Stomach smooth muscle (tissue), 2 donors: ENCODE data around the gene MYRF.
A peak's percentile ranks its signal among the peaks of the same experiment; 100 is the strongest.

Experiments
- H3K27ac ChIP-seq: one replicate; pipeline ENCODE4 v1.7.0; 2013; ENCODE audit warnings: mild to moderate bottlenecking, low read length, inconsistent platforms
- H3K27me3 ChIP-seq, 2 donors: one replicate each; pipeline ENCODE4 v1.7.0; 2013; ENCODE audit warnings: low read length in 2 of 2; ENCODE audit not compliant: insufficient read depth in 2 of 2, control insufficient read depth in 1 of 2
- H3K36me3 ChIP-seq, 2 donors: one replicate each; pipeline ENCODE4 v1.7.0; 2013; ENCODE audit warnings: low read length in 2 of 2; ENCODE audit not compliant: control insufficient read depth in 2 of 2, insufficient read depth in 2 of 2
- H3K4me1 ChIP-seq: one replicate; pipeline ENCODE4 v1.7.0; 2013; ENCODE audit warnings: low read length; ENCODE audit not compliant: control insufficient read depth, insufficient read depth
- H3K4me3 ChIP-seq, 2 donors: one replicate each; pipeline ENCODE4 v1.7.0; 2013; ENCODE audit warnings: low read length in 2 of 2
- H3K9ac ChIP-seq, 2 donors: one replicate each; pipeline ENCODE4 v1.7.0; 2013; ENCODE audit warnings: low read length in 2 of 2, mild to moderate bottlenecking in 1 of 2
- H3K9me3 ChIP-seq, 2 donors: one replicate each; pipeline ENCODE4 v1.7.0; 2013; ENCODE audit warnings: low read length in 2 of 2; ENCODE audit not compliant: control insufficient read depth in 2 of 2
- donor health status: healthy.
- donor health status: Pancreatic carcinoma.

MYRF gene

DNA sequence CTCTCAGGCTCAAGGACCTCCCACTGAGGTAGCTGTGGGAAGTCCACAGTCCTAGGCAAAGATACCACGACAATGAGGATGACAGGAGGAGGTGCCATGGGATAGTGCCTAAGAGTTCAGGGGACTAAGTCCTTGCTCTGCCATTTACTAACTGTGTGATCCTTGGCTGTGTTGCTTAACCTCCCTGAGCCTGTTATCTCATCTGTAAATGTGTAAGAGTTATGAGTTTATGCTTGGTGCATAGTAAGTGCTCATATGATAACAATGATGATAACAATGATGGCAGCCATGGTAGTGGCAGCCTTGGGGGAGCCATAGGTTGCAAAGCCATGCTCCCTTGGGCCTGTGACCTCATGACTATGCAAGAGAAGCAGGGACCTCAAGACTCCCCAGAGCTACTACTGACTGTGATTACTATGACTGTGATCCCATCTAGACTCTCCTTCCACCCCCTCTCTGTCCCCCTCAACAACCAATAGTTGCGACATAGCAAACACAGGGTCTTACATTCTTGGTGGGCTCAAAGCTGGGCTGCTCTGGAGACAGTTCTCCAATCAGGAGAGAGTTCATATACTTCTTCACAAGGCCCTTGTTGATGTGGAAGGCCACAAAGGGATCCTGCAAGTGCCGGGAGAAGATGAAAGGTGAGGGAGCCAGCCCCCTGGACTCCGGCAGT lies 60.4 kb downstream of the MYRF start:
- peaks cover 19% of the 10 kb centered on the region for H3K4me1 ChIP-seq
- H3K9ac ChIP-seq: no peak overlapping the region
- no peak overlapping the region for H3K4me3 ChIP-seq
- H3K27ac ChIP-seq: no peak overlapping the region
- H3K36me3 ChIP-seq: peaks cover 19 to 29% of the 10 kb centered on the region in 2 donors
- no peaks in the 10 kb centered on the region for H3K9me3 ChIP-seq
- no peaks in the 10 kb centered on the region for H3K27me3 ChIP-seq

DNA sequence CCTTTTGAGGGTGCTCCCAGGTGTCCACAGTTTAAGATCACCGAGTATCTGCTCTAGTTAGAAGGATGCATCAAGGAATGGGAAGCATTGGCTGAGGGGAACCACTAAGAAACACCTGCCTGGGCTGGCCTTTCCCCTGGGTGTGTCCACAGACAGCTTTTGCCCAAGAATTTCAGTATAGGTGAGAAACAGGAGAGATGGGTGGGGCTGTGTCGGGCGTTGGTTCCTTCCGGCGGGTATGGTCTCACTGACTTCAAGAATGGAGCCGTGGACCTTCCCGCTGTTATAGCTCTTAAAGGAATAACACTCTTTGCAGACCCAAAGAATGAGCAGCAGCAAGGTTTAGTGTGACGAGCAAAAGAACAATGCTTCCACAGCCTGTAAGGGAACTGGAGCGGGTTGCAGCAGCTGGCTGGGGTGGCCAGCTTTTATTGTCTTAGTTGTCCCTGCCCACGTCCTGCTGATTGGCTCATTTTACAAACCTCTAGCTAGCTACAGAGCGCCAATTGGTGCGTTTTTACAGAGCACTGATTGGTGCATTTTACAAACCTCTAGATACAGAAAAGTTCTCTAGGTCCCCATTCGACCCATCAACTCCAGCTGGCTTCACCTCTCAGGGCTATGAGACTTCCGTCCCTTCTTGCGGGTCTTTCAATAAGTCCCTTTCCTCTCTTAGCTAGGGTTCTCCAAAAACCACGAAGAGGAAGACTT lies 62.0 kb downstream of the MYRF start:
- no peaks in the 10 kb centered on the region for H3K9me3 ChIP-seq
- H3K4me3 ChIP-seq: peak overlapping the region; percentile 93
- H3K4me1 ChIP-seq: peaks cover 19% of the 10 kb centered on the region
- peaks cover 19 to 23% of the 10 kb centered on the region in 2 donors for H3K36me3 ChIP-seq
- no peaks in the 10 kb centered on the region for H3K27me3 ChIP-seq
- H3K27ac ChIP-seq: peak overlapping the region; percentile 85
- H3K9ac ChIP-seq: peak overlapping the region; percentile 86 to 88

GRCh38 chr11:61814958-61815789 lies 62.7 kb downstream of the MYRF start:
- Histone ChIP-seq H3K27ac (peak overlapping the region; percentile 85), H3K27me3 (no peaks in the 10 kb centered on the region), H3K36me3 (peaks cover 17% of the 10 kb centered on the region in 2 donors), H3K9me3 (no peaks in the 10 kb centered on the region), H3K4me1 (peaks cover 19% of the 10 kb centered on the region), H3K9ac (peak overlapping the region; percentile 86 to 88), H3K4me3 (peak overlapping the region; percentile 93)

DNA sequence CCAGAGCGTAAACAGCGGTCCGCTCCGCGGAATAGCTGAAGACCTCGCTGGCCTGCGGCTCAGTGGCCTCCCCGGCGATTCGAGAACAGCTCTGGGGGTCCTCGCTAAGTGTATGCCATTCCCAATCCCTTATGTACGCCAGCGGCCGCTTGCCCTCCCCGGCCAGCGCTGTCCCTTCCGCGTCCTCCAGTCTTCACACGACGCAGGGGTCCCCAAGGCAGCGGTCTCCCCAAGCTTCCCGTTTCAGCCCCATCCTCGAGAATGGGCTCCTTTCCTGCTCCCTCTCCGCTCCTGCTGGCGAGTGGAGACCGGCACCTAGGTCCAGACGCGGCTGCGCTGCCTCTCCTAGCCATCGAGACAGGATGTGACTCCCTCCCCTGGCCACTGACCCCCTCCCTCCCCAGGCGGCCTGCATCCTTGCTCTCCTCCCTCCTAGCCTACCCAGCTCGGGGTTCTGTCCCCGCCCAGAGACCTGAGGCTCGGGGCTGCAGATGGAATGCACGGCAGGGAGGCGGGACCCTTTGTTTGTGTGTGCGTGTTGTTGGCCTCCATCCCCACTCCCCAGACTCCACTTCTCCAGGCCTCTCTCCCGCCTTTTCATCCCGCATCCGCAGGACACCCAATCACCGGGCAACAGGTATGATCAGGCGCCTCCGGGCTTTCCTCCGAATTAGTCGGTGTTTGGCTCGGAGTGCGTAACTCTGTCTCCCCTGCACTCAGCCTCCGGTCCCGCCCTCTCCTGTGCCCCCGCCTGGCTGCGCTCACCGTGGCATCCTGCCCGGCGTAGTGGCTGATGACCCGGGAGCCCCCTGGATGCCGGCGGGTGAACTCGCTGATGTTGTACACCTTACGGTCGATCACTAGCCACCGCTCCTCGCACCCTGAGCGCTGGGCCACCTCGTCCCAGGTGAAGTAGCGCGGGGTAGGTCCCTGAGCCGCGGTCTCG lies 63.6 kb downstream of the MYRF start:
- H3K4me1 ChIP-seq: peaks cover 19% of the 10 kb centered on the region
- no peaks in the 10 kb centered on the region for H3K9me3 ChIP-seq
- peak overlapping the region; percentile 85 for H3K27ac ChIP-seq
- H3K9ac ChIP-seq: peak overlapping the region; percentile 86 to 88
- no peaks in the 10 kb centered on the region for H3K27me3 ChIP-seq
- H3K36me3 ChIP-seq: peaks cover 8 to 10% of the 10 kb centered on the region in 2 donors
- peak overlapping the region; percentile 93 for H3K4me3 ChIP-seq

DNA sequence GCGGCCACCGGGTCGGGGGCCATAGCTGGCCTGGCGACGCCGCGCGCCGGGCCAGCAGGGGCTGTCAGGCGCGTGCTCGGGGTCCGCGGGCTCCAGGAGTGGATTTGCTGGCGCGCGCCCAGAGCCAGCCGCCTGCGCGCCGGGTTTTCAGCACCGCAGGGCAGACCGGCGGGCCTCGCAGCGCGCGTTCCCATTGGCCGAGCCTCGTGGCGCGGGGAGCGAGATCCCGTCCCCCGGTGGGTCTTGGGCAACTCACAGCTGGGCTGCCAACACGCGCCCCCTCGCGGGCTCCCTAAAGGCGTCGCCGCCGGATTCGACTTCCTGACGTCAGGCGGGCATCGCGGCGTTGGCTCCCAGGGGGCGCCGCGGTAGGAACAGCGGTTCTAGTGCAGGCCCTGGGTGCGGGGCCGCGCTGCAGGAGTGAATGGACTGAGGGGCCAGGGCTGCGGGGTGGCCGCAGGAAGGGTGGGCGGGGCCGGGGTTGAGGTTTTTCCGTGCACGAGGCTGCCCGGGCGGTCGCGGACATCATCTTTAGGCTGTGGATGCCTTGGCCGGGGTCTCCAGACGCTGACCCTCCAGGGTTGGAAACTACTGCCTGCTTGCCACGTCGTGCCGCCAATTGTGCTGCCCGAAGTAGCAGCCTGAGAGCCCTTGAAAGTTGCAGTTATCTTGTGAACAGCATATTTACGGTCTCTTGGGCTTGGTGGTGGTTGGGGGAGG lies 64.5 kb downstream of the MYRF start, which contains the start of gene FADS1:
TSS of gene FADS1 (minus strand) at position 268 of the 720 bp plus-strand sequence. CDS start at position 194, 74 bp downstream.
- Histone ChIP-seq H3K27ac (peak within 1 kb of the TSS; percentile 85), H3K9ac (peak within 1 kb of the TSS; percentile 86 to 88), H3K27me3 (no peaks in the 10 kb centered on the region), H3K4me3 (peak within 1 kb of the TSS; percentile 93), H3K36me3 (peaks cover 6 to 8% of the 10 kb centered on the region in 2 donors), H3K4me1 (peaks cover 19% of the 10 kb centered on the region), H3K9me3 (no peaks in the 10 kb centered on the region)

- Histone ChIP-seq H3K9me3 (no peaks in the 10 kb centered on the region), H3K4me1 (peaks cover 19% of the 10 kb centered on the region), H3K27me3 (no peaks in the 10 kb centered on the region), H3K9ac (peak overlapping the region; percentile 58 to 59), H3K27ac (peak overlapping the region; percentile 62), H3K36me3 (peaks cover 0 to under 1% of the 10 kb centered on the region in 2 donors), H3K4me3 (peak overlapping the region; percentile 46 to 93)
Observed at GRCh38 chr11:61817471-61818202, 65.2 kb downstream of the MYRF start.

- Histone ChIP-seq H3K9ac (no peak overlapping the region), H3K36me3 (no peaks in the 10 kb centered on the region), H3K4me3 (no peak overlapping the region), H3K27me3 (no peaks in the 10 kb centered on the region), H3K9me3 (no peaks in the 10 kb centered on the region), H3K4me1 (peaks cover 15% of the 10 kb centered on the region), H3K27ac (no peak overlapping the region)
Observed at GRCh38 chr11:61820174-61820573, 67.7 kb downstream of the MYRF start.

- H3K27me3 ChIP-seq: peaks cover 13 to 17% of the 10 kb centered on the region in 2 donors
- no peaks in the 10 kb centered on the region for H3K36me3 ChIP-seq
- peak overlapping the region; percentile 9 to 78 for H3K4me3 ChIP-seq
- peaks cover 31% of the 10 kb centered on the region for H3K4me1 ChIP-seq
- peak overlapping the region; percentile 13 to 39 for H3K9ac ChIP-seq
- no peaks in the 10 kb centered on the region for H3K9me3 ChIP-seq
- peak overlapping the region; percentile 55 for H3K27ac ChIP-seq
Observed at GRCh38 chr11:61826930-61827570, 74.6 kb downstream of the MYRF start.
